HG03571 (cell line): Measurements from ENCODE around the gene HPS1.

ENCODE experiments used
- ATAC-seq: cut with Tn5 transposase; IDR thresholded peaks from one replicate; pipeline ENCODE4 v1.9.1; 2021; ENCODE audit not compliant: unreplicated experiment

The HPS1 gene

DNA sequence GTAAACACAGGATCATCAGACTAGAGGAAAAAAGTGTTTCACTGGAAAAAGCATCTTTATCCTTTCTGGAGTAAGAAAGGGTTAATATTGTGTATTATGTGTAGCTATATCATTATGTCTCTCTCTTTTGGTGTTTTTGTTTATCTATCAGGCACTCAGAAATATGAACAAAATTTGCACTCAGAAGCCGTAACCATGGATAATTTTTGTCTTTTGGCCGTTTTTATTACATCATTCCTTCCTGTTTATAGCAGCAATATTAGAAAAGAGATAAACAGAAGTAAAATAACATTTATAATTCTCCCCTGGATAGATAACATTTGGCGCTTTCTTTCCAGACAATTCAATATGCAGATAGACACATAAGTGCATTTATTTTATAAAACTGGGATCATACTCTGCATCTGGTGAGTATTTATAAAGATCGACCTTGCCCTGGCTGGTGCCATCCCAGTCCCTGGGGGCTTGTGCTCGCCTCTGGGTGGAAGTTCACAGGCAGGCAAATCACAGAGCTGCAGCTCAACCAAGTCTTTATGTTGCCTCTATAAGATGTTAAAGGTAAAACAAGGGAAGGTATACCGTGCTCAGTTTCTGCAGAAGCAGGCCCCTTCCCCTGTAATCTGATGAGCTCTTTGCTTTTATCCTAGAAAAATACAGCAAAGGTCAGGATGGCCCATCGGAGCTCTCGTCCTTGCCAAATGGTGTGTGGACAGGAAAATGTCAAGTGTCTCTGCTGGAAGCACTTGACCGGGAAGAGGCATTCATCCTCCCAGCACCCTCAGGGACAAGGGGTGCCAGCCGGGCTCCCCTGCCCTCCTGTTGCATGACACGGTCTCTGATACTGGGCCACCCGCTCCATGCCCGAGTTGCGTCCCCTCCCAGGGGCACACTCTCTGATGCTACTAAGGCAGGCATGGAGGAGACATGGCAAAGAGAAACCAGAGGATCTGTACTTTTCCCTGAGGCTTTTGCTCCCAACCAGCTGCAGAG, 75.6 kb downstream of the HPS1 start:
- no peak for ATAC-seq

DNA sequence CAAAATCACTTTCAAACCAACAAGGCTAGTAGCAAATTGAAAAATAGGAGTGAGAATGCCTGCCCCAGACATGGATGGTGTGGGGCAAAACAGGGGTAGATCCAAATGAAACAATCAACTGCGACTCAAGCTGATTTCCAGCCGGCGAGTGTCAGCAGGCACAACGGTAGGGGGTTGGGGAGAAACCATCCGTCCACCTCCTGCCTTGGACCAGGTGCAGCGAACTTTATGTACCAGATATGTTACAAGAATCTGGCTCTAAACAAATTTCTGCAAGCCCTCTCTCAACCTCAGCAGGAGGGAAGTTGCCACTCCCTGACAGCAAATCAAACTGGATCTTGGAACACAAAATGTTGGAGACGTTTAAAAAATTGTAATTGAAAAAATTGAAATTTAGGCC, 76.9 kb downstream of the HPS1 start:
- no peak for ATAC-seq

DNA sequence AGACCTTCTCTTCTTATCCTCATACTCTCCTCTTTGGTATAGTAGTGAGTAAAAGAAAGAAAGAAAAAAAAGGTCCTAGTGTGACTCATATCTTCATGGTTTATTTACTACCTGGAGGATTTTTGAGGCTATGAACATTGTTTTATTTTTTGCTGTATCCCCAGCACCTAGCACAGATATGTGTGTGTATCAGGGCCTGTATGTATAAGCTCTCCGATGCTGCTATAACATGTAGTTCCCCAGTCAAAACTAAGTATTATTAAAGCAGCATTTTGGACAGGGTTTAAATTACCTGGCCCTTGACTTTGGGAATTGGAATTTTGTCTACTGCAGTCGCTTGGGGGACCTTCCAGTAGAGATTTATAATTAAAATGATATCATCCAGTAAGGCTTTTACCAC, 78.1 kb downstream of the HPS1 start:
- no peak for ATAC-seq

DNA sequence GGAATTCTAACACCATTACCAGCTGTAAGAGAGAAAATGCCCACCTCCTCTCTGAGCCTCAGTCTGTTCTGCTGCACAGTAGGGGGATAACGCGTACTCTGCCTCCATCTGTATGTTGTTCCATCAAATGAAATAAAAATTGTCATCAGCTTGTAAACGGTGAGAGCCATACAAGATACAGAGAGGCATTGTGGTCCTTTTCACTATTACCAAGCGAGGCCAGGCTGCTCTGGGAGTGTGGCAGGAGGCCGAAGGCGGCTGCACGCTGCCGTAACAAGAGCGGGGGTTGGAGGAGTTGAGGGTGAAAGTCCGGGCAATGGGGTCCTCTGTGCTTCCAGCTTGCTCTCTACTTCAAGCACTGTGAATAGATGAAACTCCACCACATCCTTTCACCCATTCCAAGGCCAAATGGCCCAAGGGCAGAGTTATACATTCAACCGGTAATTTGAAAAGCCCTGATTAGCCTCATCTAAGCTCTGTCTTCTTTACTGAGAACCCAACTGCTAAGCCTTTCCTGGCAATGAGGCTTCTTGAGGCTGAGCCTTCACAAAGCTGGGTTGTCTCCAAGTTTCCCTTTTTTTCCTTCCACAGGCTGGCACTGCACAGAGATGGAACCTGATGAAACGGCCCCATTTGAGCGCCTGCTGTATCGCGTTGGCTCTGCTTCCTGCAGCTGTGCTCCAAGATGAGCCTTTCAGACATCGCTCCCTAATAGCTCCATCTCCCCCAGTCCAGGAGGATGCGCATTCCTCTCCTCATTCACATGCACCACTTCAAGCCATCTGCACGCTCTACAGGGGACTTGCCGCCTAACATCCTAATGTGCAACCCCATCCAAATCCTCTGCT, 78.9 kb downstream of the HPS1 start:
- no peak for ATAC-seq
